ENCODE data around the gene PIGQ.

PIGQ gene

GRCh38 chr16:565419-566330 lies 4.1 kb upstream of the PIGQ start:
- H3K27ac ChIP-seq (ENCODE audit: low read length): no peak overlapping the region
- H3K4me3 ChIP-seq (ENCODE audit: low read length in 2 of 2): peak overlapping the region in 1 of 2 donors; percentile 8
- H3K27me3 ChIP-seq (ENCODE audit: control insufficient read depth in 1 of 2, insufficient read depth in 2 of 2, low read length in 2 of 2): peaks cover 9 to 15% of the 10 kb centered on the region in 2 donors
- H3K9me3 ChIP-seq (ENCODE audit: control insufficient read depth in 2 of 2, low read length in 2 of 2): no peaks in the 10 kb centered on the region
- H3K4me1 ChIP-seq (ENCODE audit: control insufficient read depth, insufficient read depth, low read length): peaks cover 47% of the 10 kb centered on the region
- peak overlapping the region in 1 of 2 donors; percentile 5 for H3K9ac ChIP-seq (ENCODE audit: low read length in 2 of 2)
- no peaks in the 10 kb centered on the region for H3K36me3 ChIP-seq (ENCODE audit: control insufficient read depth in 2 of 2, insufficient read depth in 2 of 2, low read length in 2 of 2)

- Histone ChIP-seq H3K4me1 (ENCODE audit: control insufficient read depth, insufficient read depth, low read length) (peaks cover 55% of the 10 kb centered on the region), H3K9ac (ENCODE audit: low read length in 2 of 2) (peak within 1 kb of the TSS in 1 of 2 donors; percentile 5), H3K27ac (ENCODE audit: low read length) (no peak within 1 kb of the TSS)
Observed at GRCh38 chr16:566475-567372, 3.0 kb upstream of the PIGQ start, which contains the start of gene NHLRC4. Gene NHLRC4, plus strand, starts transcription at chr16:567005. Its CDS starts 1,043 bp downstream, at chr16:568048.

GRCh38 chr16:567373-568256 lies 2.2 kb upstream of the PIGQ start:
- no peaks in the 10 kb centered on the region for H3K27me3 ChIP-seq (ENCODE audit: control insufficient read depth in 1 of 2, insufficient read depth in 2 of 2, low read length in 2 of 2)
- H3K9ac ChIP-seq (ENCODE audit: low read length in 2 of 2): no peak overlapping the region
- no peaks in the 10 kb centered on the region for H3K36me3 ChIP-seq (ENCODE audit: control insufficient read depth in 2 of 2, insufficient read depth in 2 of 2, low read length in 2 of 2)
- H3K4me3 ChIP-seq (ENCODE audit: low read length in 2 of 2): peak overlapping the region in 1 of 2 donors; percentile 62
- peaks cover 57% of the 10 kb centered on the region for H3K4me1 ChIP-seq (ENCODE audit: control insufficient read depth, insufficient read depth, low read length)
- H3K9me3 ChIP-seq (ENCODE audit: control insufficient read depth in 2 of 2, low read length in 2 of 2): no peaks in the 10 kb centered on the region
- no peak overlapping the region for H3K27ac ChIP-seq (ENCODE audit: low read length)

More at GRCh38 chr16:566475-567372, 3.0 kb upstream of the PIGQ start, which contains the start of gene NHLRC4:
- Histone ChIP-seq H3K4me3 (ENCODE audit: low read length in 2 of 2) (peak within 1 kb of the TSS in 1 of 2 donors; percentile 62), H3K9me3 (ENCODE audit: control insufficient read depth in 2 of 2, low read length in 2 of 2) (no peaks in the 10 kb centered on the region), H3K36me3 (ENCODE audit: control insufficient read depth in 2 of 2, insufficient read depth in 2 of 2, low read length in 2 of 2) (no peaks in the 10 kb centered on the region), H3K27me3 (ENCODE audit: control insufficient read depth in 1 of 2, insufficient read depth in 2 of 2, low read length in 2 of 2) (peaks cover 2 to 5% of the 10 kb centered on the region in 2 donors)

- no peaks in the 10 kb centered on the region for H3K27me3 ChIP-seq (ENCODE audit: control insufficient read depth in 1 of 2, insufficient read depth in 2 of 2, low read length in 2 of 2)
- H3K9me3 ChIP-seq (ENCODE audit: control insufficient read depth in 2 of 2, low read length in 2 of 2): no peaks in the 10 kb centered on the region
- H3K36me3 ChIP-seq (ENCODE audit: control insufficient read depth in 2 of 2, insufficient read depth in 2 of 2, low read length in 2 of 2): no peaks in the 10 kb centered on the region
- peak overlapping the region; percentile 67 to 82 for H3K4me3 ChIP-seq (ENCODE audit: low read length in 2 of 2)
- H3K27ac ChIP-seq (ENCODE audit: low read length): peak overlapping the region; percentile 73
- peak overlapping the region; percentile 81 to 84 for H3K9ac ChIP-seq (ENCODE audit: low read length in 2 of 2)
- H3K4me1 ChIP-seq (ENCODE audit: control insufficient read depth, insufficient read depth, low read length): peaks cover 57% of the 10 kb centered on the region
Observed at GRCh38 chr16:568401-569258, 1.1 kb upstream of the PIGQ start.

GRCh38 chr16:572865-573650 lies 3.3 kb downstream of the PIGQ start:
- Histone ChIP-seq H3K4me1 (ENCODE audit: control insufficient read depth, insufficient read depth, low read length) (peaks cover 29% of the 10 kb centered on the region), H3K9ac (ENCODE audit: low read length in 2 of 2) (no peak overlapping the region), H3K36me3 (ENCODE audit: control insufficient read depth in 2 of 2, insufficient read depth in 2 of 2, low read length in 2 of 2) (peaks cover 0 to 6% of the 10 kb centered on the region in 2 donors), H3K9me3 (ENCODE audit: control insufficient read depth in 2 of 2, low read length in 2 of 2) (no peaks in the 10 kb centered on the region), H3K27me3 (ENCODE audit: control insufficient read depth in 1 of 2, insufficient read depth in 2 of 2, low read length in 2 of 2) (no peaks in the 10 kb centered on the region), H3K27ac (ENCODE audit: low read length) (no peak overlapping the region), H3K4me3 (ENCODE audit: low read length in 2 of 2) (no peak overlapping the region)

- peaks cover 0 to 6% of the 10 kb centered on the region in 2 donors for H3K36me3 ChIP-seq (ENCODE audit: control insufficient read depth in 2 of 2, insufficient read depth in 2 of 2, low read length in 2 of 2)
- no peak overlapping the region for H3K27ac ChIP-seq (ENCODE audit: low read length)
- H3K9me3 ChIP-seq (ENCODE audit: control insufficient read depth in 2 of 2, low read length in 2 of 2): no peaks in the 10 kb centered on the region
- peaks cover 18% of the 10 kb centered on the region for H3K4me1 ChIP-seq (ENCODE audit: control insufficient read depth, insufficient read depth, low read length)
- H3K9ac ChIP-seq (ENCODE audit: low read length in 2 of 2): no peak overlapping the region
- H3K27me3 ChIP-seq (ENCODE audit: control insufficient read depth in 1 of 2, insufficient read depth in 2 of 2, low read length in 2 of 2): no peaks in the 10 kb centered on the region
- H3K4me3 ChIP-seq (ENCODE audit: low read length in 2 of 2): no peak overlapping the region
Observed at GRCh38 chr16:574021-574760, 4.4 kb downstream of the PIGQ start.

GRCh38 chr16:575354-576196 lies 5.8 kb downstream of the PIGQ start:
- peaks cover 11% of the 10 kb centered on the region for H3K4me1 ChIP-seq (ENCODE audit: control insufficient read depth, insufficient read depth, low read length)
- H3K36me3 ChIP-seq (ENCODE audit: control insufficient read depth in 2 of 2, insufficient read depth in 2 of 2, low read length in 2 of 2): peaks cover 0 to 6% of the 10 kb centered on the region in 2 donors
- no peaks in the 10 kb centered on the region for H3K9me3 ChIP-seq (ENCODE audit: control insufficient read depth in 2 of 2, low read length in 2 of 2)
- H3K9ac ChIP-seq (ENCODE audit: low read length in 2 of 2): no peak overlapping the region
- H3K27me3 ChIP-seq (ENCODE audit: control insufficient read depth in 1 of 2, insufficient read depth in 2 of 2, low read length in 2 of 2): no peaks in the 10 kb centered on the region
- H3K27ac ChIP-seq (ENCODE audit: low read length): no peak overlapping the region
- H3K4me3 ChIP-seq (ENCODE audit: low read length in 2 of 2): no peak overlapping the region

GRCh38 chr16:576197-576822 lies 6.5 kb downstream of the PIGQ start:
- no peaks in the 10 kb centered on the region for H3K27me3 ChIP-seq (ENCODE audit: control insufficient read depth in 1 of 2, insufficient read depth in 2 of 2, low read length in 2 of 2)
- no peak overlapping the region for H3K9ac ChIP-seq (ENCODE audit: low read length in 2 of 2)
- H3K36me3 ChIP-seq (ENCODE audit: control insufficient read depth in 2 of 2, insufficient read depth in 2 of 2, low read length in 2 of 2): peaks cover 0 to 9% of the 10 kb centered on the region in 2 donors
- no peaks in the 10 kb centered on the region for H3K9me3 ChIP-seq (ENCODE audit: control insufficient read depth in 2 of 2, low read length in 2 of 2)
- no peak overlapping the region for H3K4me3 ChIP-seq (ENCODE audit: low read length in 2 of 2)
- H3K27ac ChIP-seq (ENCODE audit: low read length): no peak overlapping the region
- peaks cover 3% of the 10 kb centered on the region for H3K4me1 ChIP-seq (ENCODE audit: control insufficient read depth, insufficient read depth, low read length)

Data from stomach smooth muscle (tissue), 2 donors.